HepG2 (cell line): ENCODE measurements around the gene RPS19. TPM values are rescaled to one million over a fixed set of nuclear protein-coding genes. Genes with fewer than 3 reads are reported as not detected.

ENCODE experiments used
- ATAC-seq: fragments of 200-7000 bp; cut with Tn5 transposase; 3 replicates; pipeline ENCODE4 v1.9.1; 2020; ENCODE audit warnings: mild to moderate bottlenecking, moderate library complexity
- BruUV-seq: library from RNA; stranded (reverse); fragments of 400-500 nt; replicated peaks from 2 replicates; lab custom pipeline; 2021; lab: Mats Ljungman, UMichigan
- CTCF ChIA-PET: fragments of 300-600 bp; formaldehyde crosslinking; extraction: SDS; loops from one replicate; lab custom pipeline; 2021; ENCODE audit warnings: low total read pairs, inconsistent platforms, low intra/inter-chr PET ratio; lab: Yijun Ruan, JAX
- POLR2A ChIA-PET: fragments of 350-600 bp; sonication (Branson Sonifier 250); formaldehyde crosslinking; loops from one replicate; lab custom pipeline; 2020; ENCODE audit warnings: antibody characterized with exemption, inconsistent platforms; lab: Yijun Ruan, JAX
- DNase-seq: peaks from one replicate; pipeline ENCODE4 v3.0.0-alpha.2; 2015; ENCODE audit warnings: low spot score
- FAIRE-seq: peaks from 3 replicates; lab custom pipeline; 2011; peaks lifted over from hg19 to GRCh38; lab: Jason Lieb, UNC
- H2AFZ ChIP-seq: one replicate; pipeline ENCODE4 v1.6.1; 2011; ENCODE audit warnings: low read length, inconsistent platforms
- H3K27ac ChIP-seq: fragments of 300-600 bp; 3 replicates; pipeline ENCODE4 v1.8.0; 2011; ENCODE audit warnings: mixed run types, mild to moderate bottlenecking, mixed read lengths, low read length, inconsistent platforms; ENCODE audit not compliant: insufficient read depth; ENCODE audit errors: extremely low read length
- H3K27me3 ChIP-seq, 2 experiments: fragments of 200-600 bp in 1 of 2; 2 replicates in 1 of 2; 3 replicates in 1 of 2; pipeline versions ENCODE4 v1.6.0 to v1.8.0; 2011; ENCODE audit warnings: low read length in 2 of 2, mild to moderate bottlenecking in 2 of 2, moderate library complexity in 2 of 2, inconsistent platforms in 1 of 2; ENCODE audit not compliant: insufficient read depth in 2 of 2, control insufficient read depth in 1 of 2
- H3K36me3 ChIP-seq, 2 experiments: fragments of 200-600 bp in 1 of 2; replicated peaks in 1 of 2; 2 replicates in 1 of 2; 3 replicates in 1 of 2; pipeline versions ENCODE4 v1.5.1 to v1.8.0; 2011; ENCODE audit warnings: low read length in 2 of 2, inconsistent platforms in 1 of 2; ENCODE audit not compliant: insufficient read depth in 2 of 2, control insufficient read depth in 1 of 2
- H3K4me1 ChIP-seq: 2 replicates; pipeline ENCODE4 v1.5.1; 2012; ENCODE audit warnings: low read length, inconsistent platforms; ENCODE audit not compliant: insufficient read depth
- H3K4me2 ChIP-seq: 2 replicates; pipeline ENCODE4 v1.6.0; 2011; ENCODE audit warnings: low read depth, low read length, inconsistent platforms
- H3K4me3 ChIP-seq, 3 experiments: fragments of 200-600 bp in 1 of 3; sonication (generic), shearing (Covaris generic) in 1 of 3; replicated peaks in 1 of 3; 2 replicates each; pipeline ENCODE4 v1.5.1; 2011 to 2016; ENCODE audit warnings: low read length in 3 of 3, inconsistent platforms in 2 of 3, low read depth in 2 of 3, mild to moderate bottlenecking in 2 of 3, control low read depth in 1 of 3, mixed read lengths in 1 of 3; ENCODE audit not compliant: insufficient read depth in 1 of 3
- H3K79me2 ChIP-seq: one replicate; pipeline ENCODE4 v1.6.1; 2011; ENCODE audit warnings: low read length, inconsistent platforms; ENCODE audit not compliant: insufficient read depth
- H3K9ac ChIP-seq: 2 replicates; pipeline ENCODE4 v1.6.0; 2011; ENCODE audit warnings: mild to moderate bottlenecking, low read depth, low read length, inconsistent platforms; ENCODE audit not compliant: insufficient read depth
- H3K9me3 ChIP-seq: 2 replicates; pipeline ENCODE4 v1.5.1; 2012; ENCODE audit warnings: mild to moderate bottlenecking, low read length
- H4K20me1 ChIP-seq: 2 replicates; pipeline ENCODE4 v1.6.0; 2011; ENCODE audit warnings: inconsistent platforms, mild to moderate bottlenecking, low read length, moderate library complexity; ENCODE audit not compliant: insufficient read depth
- MAX ChIP-seq: IDR thresholded peaks from 2 replicates; pipeline ENCODE4 v1.6.1; 2012; ENCODE audit warnings: inconsistent platforms
- ZNF18 ChIP-seq: sonication (generic); formaldehyde crosslinking; IDR thresholded peaks from 2 replicates; pipeline ENCODE4 v1.8.0; 2022; ENCODE audit warnings: mild to moderate bottlenecking, missing genetic modification reagents; ENCODE audit not compliant: insufficient replicate concordance
- ZNF44 ChIP-seq: sonication (generic); formaldehyde crosslinking; IDR thresholded peaks from 2 replicates; pipeline ENCODE4 v1.5.1; 2020; ENCODE audit warnings: mild to moderate bottlenecking, missing genetic modification reagents
- ZNF570 ChIP-seq: sonication (generic); formaldehyde crosslinking; IDR thresholded peaks from 2 replicates; pipeline ENCODE4 v1.4.0; 2020; ENCODE audit warnings: mild to moderate bottlenecking, missing genetic modification reagents, borderline replicate concordance
- ZNF646 ChIP-seq: sonication (generic); formaldehyde crosslinking; IDR thresholded peaks from 2 replicates; pipeline ENCODE4 v1.9.0; 2021; ENCODE audit warnings: mild to moderate bottlenecking, missing genetic modification reagents
- WGBS: methylation state at CpG from one replicate; pipeline ENCODE4 v1.1.6; 2017; ENCODE audit warnings: low lambda C conversion rate; 5-methylcytosine and 5-hydroxymethylcytosine counted together
- in situ Hi-C: cut with HindIII; loops from 2 replicates; pipeline ENCODE4 v1.10.0; 2017; ENCODE audit warnings: low pct_unique_long_range_greater_than_20kb; ENCODE audit not compliant: extremely low pct_ligation_motif_present
- intact Hi-C: fragments of 100-400 bp; cut with micrococcal nuclease; formaldehyde crosslinking; loops from one replicate; pipeline ENCODE4 v1.10.0; 2022; ENCODE audit not compliant: unreplicated experiment
- polyA plus RNA-seq, 8 experiments: library from polyadenylated mRNA; depleted of rRNA in 3 of 8; stranded (reverse) in 7 of 8; unstranded in 1 of 8; fragments of >200 nt; fragmentation: Illumina TruSeq in 4 of 8; extraction: Trizol in 4 of 8; gene quantifications; 2 replicates each; pipeline versions ENCODE4 v1.2.1 to v1.2.3, GENCODE V29; 2011 to 2016; ENCODE audit warnings: low read depth in 4 of 8, missing spikeins in 1 of 8, mixed read lengths in 1 of 8; ENCODE audit not compliant: insufficient read depth in 1 of 8
- total RNA-seq, 5 experiments: library from RNA; depleted of rRNA; stranded (reverse); fragments of >200 nt; fragmentation: Illumina TruSeq; extraction: Trizol; gene quantifications; 2 replicates each; pipeline ENCODE4 v1.2.3, GENCODE V29; 2016; ENCODE audit warnings: low read depth in 1 of 5

RPS19 gene
- total and polyA plus RNA-seq, 2 of the 13 experiments (the other 11 are each of a cell fraction or from before 2014, with no cell fraction given), result 1,983 to 4,758 TPM

DNA sequence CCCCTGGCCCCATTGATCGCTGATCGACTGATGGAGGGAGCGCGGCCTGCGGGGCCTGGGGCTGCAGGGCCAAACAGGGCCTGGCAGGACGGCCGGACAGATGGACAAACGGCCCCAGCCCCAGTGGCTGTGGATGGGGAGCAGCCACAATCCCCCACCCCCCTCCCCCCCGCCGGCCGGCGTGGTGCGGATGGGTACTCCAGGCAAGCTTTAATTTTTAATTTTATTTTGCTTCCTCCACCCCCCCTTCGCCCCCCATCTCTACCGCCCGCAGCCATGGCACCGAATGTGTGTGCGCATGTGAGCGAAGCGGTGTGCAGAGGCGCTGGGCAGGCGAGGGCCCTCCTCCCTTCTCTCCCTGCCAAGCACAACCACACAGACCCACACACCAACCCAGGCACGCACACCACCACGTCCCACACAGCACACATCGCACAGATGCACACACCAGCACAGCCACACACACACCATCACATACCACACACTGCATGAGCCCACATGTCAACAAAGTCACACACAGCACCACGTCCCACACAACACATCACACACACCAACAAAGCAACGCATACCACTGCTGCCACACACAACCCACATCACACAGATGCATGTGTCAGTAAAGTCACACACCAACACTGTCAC lies 55.8 kb downstream of the RPS19 start:
- CTCF ChIA-PET, result no interaction called here
- Histone ChIP-seq H3K4me3 (no peak overlapping the region), H3K27ac (no peak overlapping the region), H3K4me2 (no peak overlapping the region), H3K9ac (no peak overlapping the region), H2AFZ (no peak overlapping the region), H3K79me2 (no peaks in the 10 kb centered on the region), H3K9me3 (no peaks in the 10 kb centered on the region), H3K4me1 (no peaks in the 10 kb centered on the region), H3K36me3 (no peaks in the 10 kb centered on the region), H3K27me3 (peaks cover 10 to 36% of the 10 kb centered on the region in 2 experiments), H4K20me1 (no peaks in the 10 kb centered on the region)
- in situ Hi-C loops (no loop called here), intact Hi-C loops (no loop called here)
- 67% methylated on average over 26 of the region's 27 CpGs for WGBS
- BruUV-seq, result no TSS peak
- ATAC-seq (no peak), DNase-seq (no peak), FAIRE-seq (no peak)
- POLR2A ChIA-PET, result no interaction called here
- TF ChIP-seq ZNF44 (CRISPR knock-in tag), result no peak
- TF ChIP-seq MAX, result no peak
- TF ChIP-seq ZNF570 (CRISPR knock-in tag), result no peak
- TF ChIP-seq ZNF18 (CRISPR knock-in tag), result no peak
- peak; percentile 88 for TF ChIP-seq ZNF646 (CRISPR knock-in tag)
